Epithelial cell of proximal tubule (primary cell): ENCODE results near the gene ADAMTSL5. TPM values are rescaled to one million over a fixed set of nuclear protein-coding genes. Genes with fewer than 3 reads are reported as not detected.

Experiments
- DNase-seq: peaks from one replicate; pipeline ENCODE4 v3.0.0-alpha.2; 2011; ENCODE audit warnings: low read depth
- H3K4me3 ChIP-seq: 2 replicates; pipeline ENCODE4 v1.5.1; 2011; ENCODE audit warnings: low read depth, mild to moderate bottlenecking, low read length
- total RNA-seq: library from RNA; depleted of rRNA; stranded (reverse); fragments of >200 nt; gene quantifications from 2 replicates; pipeline ENCODE4 v1.2.3, GENCODE V29; 2015
- TF ChIP-seq, protein P1 (sequence below): conservative IDR thresholded peaks from 2 replicates; pipeline ENCODE4 v1.5.1; 2012; ENCODE audit warnings: low read depth, mild to moderate bottlenecking, low read length

The ADAMTSL5 gene
- total RNA-seq, 1 donor from 2014 or later: 0.23 TPM

DNA sequence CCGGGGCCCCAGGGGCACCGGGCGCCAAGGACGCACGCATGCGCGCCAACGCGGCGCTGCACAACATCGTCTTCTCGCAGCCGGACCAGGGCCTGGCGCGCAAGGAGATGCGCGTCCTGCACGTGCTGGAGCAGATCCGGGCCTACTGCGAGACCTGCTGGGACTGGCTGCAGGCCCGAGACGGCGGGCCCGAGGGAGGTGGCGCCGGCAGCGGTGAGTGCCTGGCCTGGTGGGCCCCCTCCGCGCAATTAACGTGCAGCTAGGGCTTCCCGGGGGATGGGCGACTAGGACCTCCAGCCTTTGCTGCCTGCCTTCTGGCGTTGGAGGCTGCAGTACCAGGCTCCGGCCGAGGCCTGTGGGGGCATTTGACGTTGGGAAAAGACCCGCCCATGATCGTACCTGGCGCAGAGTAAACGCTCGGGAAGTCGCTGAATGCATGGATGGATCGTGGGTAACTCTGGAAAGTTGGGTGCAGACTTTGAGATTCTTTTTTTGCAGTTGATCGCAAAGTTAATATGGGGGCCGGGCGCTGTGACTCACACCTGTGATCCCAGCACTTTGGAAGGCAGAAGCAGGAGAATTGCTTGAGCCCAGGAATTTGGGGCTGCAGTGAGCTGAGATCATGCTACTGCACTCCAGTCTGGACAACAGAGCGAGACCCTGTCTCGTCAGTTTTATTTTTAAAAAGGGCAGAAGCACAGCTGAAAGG lies 55.6 kb downstream of the ADAMTSL5 start:
- no peak for DNase-seq
- no peak overlapping the region for H3K4me3 ChIP-seq
- TF ChIP-seq, protein P1, sequence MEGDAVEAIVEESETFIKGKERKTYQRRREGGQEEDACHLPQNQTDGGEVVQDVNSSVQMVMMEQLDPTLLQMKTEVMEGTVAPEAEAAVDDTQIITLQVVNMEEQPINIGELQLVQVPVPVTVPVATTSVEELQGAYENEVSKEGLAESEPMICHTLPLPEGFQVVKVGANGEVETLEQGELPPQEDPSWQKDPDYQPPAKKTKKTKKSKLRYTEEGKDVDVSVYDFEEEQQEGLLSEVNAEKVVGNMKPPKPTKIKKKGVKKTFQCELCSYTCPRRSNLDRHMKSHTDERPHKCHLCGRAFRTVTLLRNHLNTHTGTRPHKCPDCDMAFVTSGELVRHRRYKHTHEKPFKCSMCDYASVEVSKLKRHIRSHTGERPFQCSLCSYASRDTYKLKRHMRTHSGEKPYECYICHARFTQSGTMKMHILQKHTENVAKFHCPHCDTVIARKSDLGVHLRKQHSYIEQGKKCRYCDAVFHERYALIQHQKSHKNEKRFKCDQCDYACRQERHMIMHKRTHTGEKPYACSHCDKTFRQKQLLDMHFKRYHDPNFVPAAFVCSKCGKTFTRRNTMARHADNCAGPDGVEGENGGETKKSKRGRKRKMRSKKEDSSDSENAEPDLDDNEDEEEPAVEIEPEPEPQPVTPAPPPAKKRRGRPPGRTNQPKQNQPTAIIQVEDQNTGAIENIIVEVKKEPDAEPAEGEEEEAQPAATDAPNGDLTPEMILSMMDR: no peak

DNA sequence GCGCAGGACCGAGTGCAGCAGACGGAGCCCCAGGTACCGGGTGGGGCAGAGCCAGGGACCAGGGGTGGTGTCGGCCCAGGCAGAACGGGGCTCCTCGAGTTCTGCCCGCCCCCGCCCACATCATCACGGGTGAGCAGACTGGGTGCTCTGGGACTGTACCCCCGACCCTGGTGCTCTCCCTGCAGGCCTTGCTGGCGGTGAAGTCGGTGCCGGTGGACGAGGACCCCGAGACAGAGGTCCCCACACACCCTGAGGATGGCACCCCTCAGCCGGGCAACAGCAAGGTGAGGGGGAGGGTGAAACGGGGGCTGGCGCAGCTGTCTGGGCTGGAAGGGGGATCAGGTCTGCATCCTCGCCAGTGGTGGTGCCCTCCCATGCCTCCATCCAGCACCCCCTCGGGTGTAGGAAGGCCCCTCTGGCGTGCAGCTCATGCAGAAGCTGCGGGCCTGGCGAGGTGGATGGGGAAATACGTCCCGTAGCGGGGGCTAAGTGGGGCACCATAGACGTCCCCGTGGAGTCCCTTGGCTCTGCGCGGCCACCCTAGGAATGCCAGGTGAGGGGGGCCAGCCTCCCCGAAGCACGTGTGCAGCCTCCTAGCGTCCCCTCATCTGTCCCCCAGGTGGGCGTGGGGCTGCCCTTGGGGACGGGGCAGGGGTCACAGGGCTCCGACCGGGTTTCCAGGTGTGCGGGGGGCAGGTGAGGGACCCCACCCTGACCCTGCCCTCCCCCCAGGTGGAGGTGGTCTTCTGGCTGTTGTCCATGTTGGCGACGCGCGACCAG lies 56.5 kb downstream of the ADAMTSL5 start:
- DNase-seq: no peak
- H3K4me3 ChIP-seq: no peak overlapping the region
- TF ChIP-seq, protein P1: no peak

DNA sequence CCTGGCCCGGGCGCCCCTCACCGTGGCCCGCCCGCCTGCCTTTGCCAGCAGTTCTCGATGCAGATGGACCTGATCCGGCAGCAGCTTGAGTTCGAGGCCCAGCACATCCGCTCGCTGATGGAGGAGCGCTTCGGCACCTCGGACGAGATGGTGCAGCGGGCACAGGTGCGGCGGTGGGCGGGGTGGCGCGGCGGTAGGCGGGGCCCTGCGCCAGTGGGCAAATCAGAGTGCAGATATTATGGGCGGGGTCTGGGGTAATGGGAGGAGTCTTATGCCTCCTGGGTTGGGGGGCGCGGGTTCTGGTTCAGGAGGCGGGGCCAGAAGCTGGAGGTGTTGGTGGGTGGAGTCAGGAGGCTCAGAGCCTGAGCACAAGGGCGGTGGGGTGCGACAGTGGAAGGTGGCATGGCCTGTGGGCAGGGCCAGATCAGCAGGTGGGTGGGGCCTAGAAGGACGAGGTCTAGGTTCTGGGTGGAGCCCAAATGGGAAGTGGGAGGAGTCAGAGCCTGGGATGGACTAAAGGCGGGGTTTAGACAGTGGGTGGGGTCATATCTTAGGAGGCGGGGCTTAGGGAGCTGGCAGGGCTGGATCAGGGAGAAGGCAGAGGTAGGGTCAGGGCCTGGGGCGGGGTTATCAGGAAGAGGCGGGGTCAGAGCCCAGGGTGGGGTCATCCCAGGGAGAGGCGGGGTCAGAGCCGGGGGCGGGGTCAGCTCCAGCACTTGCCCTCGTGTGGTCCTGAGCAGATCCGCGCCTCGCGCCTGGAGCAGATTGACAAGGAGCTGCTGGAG lies 57.3 kb downstream of the ADAMTSL5 start:
- peak; percentile 23 for DNase-seq
- TF ChIP-seq, protein P1: no peak
- no peak overlapping the region for H3K4me3 ChIP-seq

Other genes with a start within 250 kb of the ADAMTSL5 start
- gene CIRBP, start 243.7 kb downstream of the ADAMTSL5 start, total RNA-seq: 165 and 317 TPM in 2 replicates
- gene FAM174C, start 237.5 kb downstream of the ADAMTSL5 start, total RNA-seq: 123 and 124 TPM in 2 replicates
- gene EFNA2, start 227.1 kb downstream of the ADAMTSL5 start, total RNA-seq: 0.23 and 0.36 TPM in 2 replicates
- gene NDUFS7, start 129.1 kb downstream of the ADAMTSL5 start, total RNA-seq: 138 and 174 TPM in 2 replicates
- 22.5 and 29.2 TPM in 2 replicates for gene GAMT, start 111.5 kb downstream of the ADAMTSL5 start, total RNA-seq
- 53.8 and 136 TPM in 2 replicates for gene DAZAP1, start 105.4 kb downstream of the ADAMTSL5 start, total RNA-seq
- gene RPS15, start 74.6 kb downstream of the ADAMTSL5 start, total RNA-seq: 2,061 and 3,361 TPM in 2 replicates
- not detected in 2 replicates for gene APC2, start 62.9 kb downstream of the ADAMTSL5 start, total RNA-seq
- gene C19orf25, start 33.8 kb downstream of the ADAMTSL5 start, total RNA-seq: 26.6 and 32.6 TPM in 2 replicates
- gene PCSK4, start 22.7 kb downstream of the ADAMTSL5 start, total RNA-seq: 1.4 and 2.5 TPM in 2 replicates
- 3.8 and 4.8 TPM in 2 replicates for gene REEP6, start 21.8 kb downstream of the ADAMTSL5 start, total RNA-seq
- not detected in 2 replicates for gene PLK5, start 11.1 kb upstream of the ADAMTSL5 start, total RNA-seq
- 134 and 139 TPM in 2 replicates for gene MEX3D, start 55.3 kb upstream of the ADAMTSL5 start, total RNA-seq
- 115 and 149 TPM in 2 replicates for gene MBD3, start 79.8 kb upstream of the ADAMTSL5 start, total RNA-seq
- 91.4 and 114 TPM in 2 replicates for gene UQCR11, start 92.4 kb upstream of the ADAMTSL5 start, total RNA-seq
- 180 and 197 TPM in 2 replicates for gene TCF3, start 139.6 kb upstream of the ADAMTSL5 start, total RNA-seq
- gene ONECUT3, start 240.5 kb upstream of the ADAMTSL5 start, total RNA-seq: not detected in 2 replicates